ENCODE measurements around the gene ZFR. TPM values are rescaled to one million over a fixed set of nuclear protein-coding genes. Genes with fewer than 3 reads are reported as not detected.

The ZFR gene
- total RNA-seq, 1 donor from 2014 or later = 71.5 TPM

DNA sequence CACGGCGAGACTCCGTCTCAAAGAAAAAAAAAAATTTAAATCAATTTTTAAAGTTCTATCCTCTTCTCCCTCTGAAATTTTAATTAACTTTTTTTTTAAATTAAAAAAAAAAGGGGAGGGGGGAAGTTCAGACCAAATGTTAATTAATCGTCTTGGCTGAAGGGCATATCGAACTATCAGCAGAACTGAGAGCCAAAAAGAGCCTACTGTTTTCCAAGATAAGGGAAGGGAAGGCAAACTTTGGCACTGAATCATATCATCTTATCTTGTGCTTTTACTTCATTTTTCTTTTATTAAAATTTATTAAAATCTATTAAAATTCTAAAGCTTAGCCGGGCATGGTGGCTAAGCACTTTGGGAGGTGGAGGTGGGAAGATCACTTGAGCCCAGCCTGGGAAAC is 85.9 kb downstream of the ZFR start:
- DNase-seq (ENCODE audit: low spot score in 2 of 2, unreplicated experiment in 2 of 2) = no peak
- TF ChIP-seq, protein P1, sequence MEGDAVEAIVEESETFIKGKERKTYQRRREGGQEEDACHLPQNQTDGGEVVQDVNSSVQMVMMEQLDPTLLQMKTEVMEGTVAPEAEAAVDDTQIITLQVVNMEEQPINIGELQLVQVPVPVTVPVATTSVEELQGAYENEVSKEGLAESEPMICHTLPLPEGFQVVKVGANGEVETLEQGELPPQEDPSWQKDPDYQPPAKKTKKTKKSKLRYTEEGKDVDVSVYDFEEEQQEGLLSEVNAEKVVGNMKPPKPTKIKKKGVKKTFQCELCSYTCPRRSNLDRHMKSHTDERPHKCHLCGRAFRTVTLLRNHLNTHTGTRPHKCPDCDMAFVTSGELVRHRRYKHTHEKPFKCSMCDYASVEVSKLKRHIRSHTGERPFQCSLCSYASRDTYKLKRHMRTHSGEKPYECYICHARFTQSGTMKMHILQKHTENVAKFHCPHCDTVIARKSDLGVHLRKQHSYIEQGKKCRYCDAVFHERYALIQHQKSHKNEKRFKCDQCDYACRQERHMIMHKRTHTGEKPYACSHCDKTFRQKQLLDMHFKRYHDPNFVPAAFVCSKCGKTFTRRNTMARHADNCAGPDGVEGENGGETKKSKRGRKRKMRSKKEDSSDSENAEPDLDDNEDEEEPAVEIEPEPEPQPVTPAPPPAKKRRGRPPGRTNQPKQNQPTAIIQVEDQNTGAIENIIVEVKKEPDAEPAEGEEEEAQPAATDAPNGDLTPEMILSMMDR (IDR thresholded peaks at IDR 0.05; ENCODE audit: unreplicated experiment) = no peak
- Mint-ChIP-seq H3K4me3 (no peak overlapping the region), H3K36me3 (peaks cover 47% of the 10 kb centered on the region), H3K9me3 (no peaks in the 10 kb centered on the region), H3K27me3 (ENCODE audit: low read depth) (no peaks in the 10 kb centered on the region), H3K27ac (no peak overlapping the region), H3K4me1 (no peaks in the 10 kb centered on the region)

DNA sequence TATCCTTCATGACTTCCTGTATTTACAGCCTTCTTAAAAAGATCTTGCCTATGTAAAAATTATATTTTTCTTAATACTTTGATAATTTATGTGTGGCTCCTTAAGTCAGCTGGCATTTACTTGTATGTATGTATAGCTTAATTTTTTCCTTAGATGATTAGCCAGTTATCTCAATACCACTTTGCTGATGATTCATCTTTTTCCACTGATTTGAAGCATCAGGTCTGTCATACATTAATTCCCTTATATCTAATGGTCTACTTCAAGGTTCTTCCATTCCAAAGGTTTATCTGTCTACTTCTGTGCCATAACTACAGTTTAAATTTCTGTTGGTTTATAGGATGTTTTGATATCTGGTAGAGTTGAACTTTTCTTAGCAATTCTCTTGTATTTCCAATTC is 86.9 kb downstream of the ZFR start:
- DNase-seq (ENCODE audit: low spot score in 2 of 2, unreplicated experiment in 2 of 2) = no peak
- Mint-ChIP-seq H3K4me3 (no peak overlapping the region), H3K4me1 (no peaks in the 10 kb centered on the region), H3K9me3 (no peaks in the 10 kb centered on the region), H3K27me3 (ENCODE audit: low read depth) (no peaks in the 10 kb centered on the region), H3K27ac (no peak overlapping the region), H3K36me3 (peaks cover 43% of the 10 kb centered on the region)
- TF ChIP-seq, protein P1 (IDR thresholded peaks at IDR 0.05; ENCODE audit: unreplicated experiment) = no peak

DNA sequence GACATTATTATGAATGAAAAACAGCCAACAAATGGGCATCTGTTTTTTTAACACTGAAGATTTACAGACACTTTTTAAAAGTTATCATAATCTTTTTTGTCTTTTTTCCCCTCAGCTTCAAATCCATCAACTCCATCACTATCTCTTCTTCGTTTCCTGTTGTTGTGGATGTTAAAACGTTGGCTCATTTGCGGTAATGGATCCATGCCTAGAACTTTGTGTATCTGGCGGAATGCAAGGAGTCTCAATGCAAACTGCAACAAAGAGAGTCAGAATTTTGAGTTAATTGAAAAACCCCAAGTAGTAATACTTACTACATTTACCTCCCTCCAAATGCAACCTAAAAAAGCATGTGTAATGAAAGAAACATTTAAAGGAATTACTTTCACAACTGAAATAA is 88.9 kb downstream of the ZFR start:
- H3K27ac Mint-ChIP-seq = no peak overlapping the region
- H3K4me3 Mint-ChIP-seq = no peak overlapping the region
- no peaks in the 10 kb centered on the region for H3K9me3 Mint-ChIP-seq
- H3K36me3 Mint-ChIP-seq = peaks cover 34% of the 10 kb centered on the region
- H3K4me1 Mint-ChIP-seq = no peaks in the 10 kb centered on the region
- no peaks in the 10 kb centered on the region for H3K27me3 Mint-ChIP-seq (ENCODE audit: low read depth)
- DNase-seq (ENCODE audit: low spot score in 2 of 2, unreplicated experiment in 2 of 2) = no peak
- TF ChIP-seq, protein P1 (IDR thresholded peaks at IDR 0.05; ENCODE audit: unreplicated experiment) = no peak

DNA sequence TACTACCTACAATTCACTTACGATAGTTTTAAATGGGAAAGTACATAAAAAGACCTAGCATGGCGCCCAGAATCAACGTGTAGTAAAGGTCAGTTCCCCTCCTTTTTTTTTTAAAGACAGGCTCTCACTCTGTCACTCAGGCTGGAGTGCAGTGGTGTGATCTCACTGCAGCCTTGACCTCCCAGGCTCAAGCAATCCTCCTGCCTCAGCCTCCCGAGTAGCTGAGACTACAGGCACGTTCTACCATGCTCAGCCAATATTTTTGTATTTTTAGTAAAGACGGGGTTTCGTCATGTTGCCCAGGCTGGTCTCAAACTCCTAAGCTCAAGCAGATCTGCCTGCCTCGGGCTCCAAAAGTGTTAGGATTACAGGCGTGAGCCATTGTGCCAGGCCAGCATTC is 91.1 kb downstream of the ZFR start:
- TF ChIP-seq, protein P1 (IDR thresholded peaks at IDR 0.05; ENCODE audit: unreplicated experiment) = no peak
- H3K27me3 Mint-ChIP-seq (ENCODE audit: low read depth) = no peaks in the 10 kb centered on the region
- H3K9me3 Mint-ChIP-seq = peaks cover 5% of the 10 kb centered on the region
- H3K4me3 Mint-ChIP-seq = no peak overlapping the region
- H3K4me1 Mint-ChIP-seq = no peaks in the 10 kb centered on the region
- H3K27ac Mint-ChIP-seq = no peak overlapping the region
- peaks cover 27% of the 10 kb centered on the region for H3K36me3 Mint-ChIP-seq
- DNase-seq (ENCODE audit: low spot score in 2 of 2, unreplicated experiment in 2 of 2) = no peak

GRCh38 chr5:32352685-32353084 is 91.9 kb downstream of the ZFR start:
- Mint-ChIP-seq H3K4me1 (no peaks in the 10 kb centered on the region), H3K27ac (no peak overlapping the region), H3K4me3 (no peak overlapping the region), H3K9me3 (peaks cover 12% of the 10 kb centered on the region), H3K27me3 (ENCODE audit: low read depth) (no peaks in the 10 kb centered on the region), H3K36me3 (peaks cover 28% of the 10 kb centered on the region)
- no peak for DNase-seq (ENCODE audit: low spot score in 2 of 2, unreplicated experiment in 2 of 2)
- TF ChIP-seq, protein P1 (IDR thresholded peaks at IDR 0.05; ENCODE audit: unreplicated experiment) = no peak

- H3K27me3 Mint-ChIP-seq (ENCODE audit: low read depth) = no peaks in the 10 kb centered on the region
- H3K36me3 Mint-ChIP-seq = peaks cover 15% of the 10 kb centered on the region
- DNase-seq (ENCODE audit: low spot score in 2 of 2, unreplicated experiment in 2 of 2) = no peak
- no peak overlapping the region for H3K4me3 Mint-ChIP-seq
- H3K4me1 Mint-ChIP-seq = no peaks in the 10 kb centered on the region
- peaks cover 39% of the 10 kb centered on the region for H3K9me3 Mint-ChIP-seq
- TF ChIP-seq, protein P1 (IDR thresholded peaks at IDR 0.05; ENCODE audit: unreplicated experiment) = no peak
- no peak overlapping the region for H3K27ac Mint-ChIP-seq
Observed at GRCh38 chr5:32346869-32347268, 97.7 kb downstream of the ZFR start.

Data from mesothelial cell of epicardium (in vitro differentiated cells).